Body of pancreas (tissue), 4 donors: ENCODE data around the gene TPO. TPM values are rescaled to one million over a fixed set of nuclear protein-coding genes. Genes with fewer than 3 reads are reported as not detected.

Experiments used
- ATAC-seq: fragments of 150-250 bp; one replicate; pipeline ENCODE4 v1.9.1; 2016
- DNase-seq, 4 donors: peaks; one replicate each; pipeline ENCODE4 v3.0.0-alpha.2; 2019
- H3K27ac ChIP-seq, 4 donors: fragments of 200-600 bp; sonication (generic); 1 replicate in 3 of 4; 2 replicates in 1 of 4; pipeline versions ENCODE4 v1.5.1 to v1.6.1; 2016 to 2019; ENCODE audit warnings: mild to moderate bottlenecking in 1 of 4, mixed read lengths in 1 of 4, moderate library complexity in 1 of 4
- H3K27me3 ChIP-seq, 2 donors: fragments of 200-600 bp; sonication (generic); one replicate each; pipeline ENCODE4 v1.6.0; 2016; ENCODE audit warnings: mild to moderate bottlenecking in 1 of 2
- H3K36me3 ChIP-seq, 2 donors: fragments of 200-600 bp; sonication (generic); replicated peaks in 1 of 2; 2 replicates each; pipeline ENCODE4 v1.5.1; 2016; ENCODE audit warnings: low read depth in 2 of 2; ENCODE audit not compliant: insufficient read depth in 1 of 2
- H3K4me1 ChIP-seq: fragments of 200-600 bp; sonication (generic); one replicate; pipeline ENCODE4 v1.6.0; 2016
- H3K4me3 ChIP-seq, 2 donors: fragments of 200-600 bp; sonication (generic); 1 replicate in 1 of 2; 2 replicates in 1 of 2; pipeline ENCODE4 v1.5.1; 2016 to 2019
- H3K9me3 ChIP-seq, 3 donors: fragments of 200-600 bp; sonication (generic); 1 replicate in 2 of 3; 2 replicates in 1 of 3; pipeline ENCODE4 v1.5.1; 2016
- CTCF ChIP-seq, 7 experiments: fragments of 450-650 bp in 4 of 7; fragments of 200-600 bp in 3 of 7; sonication (generic) in 3 of 7; IDR thresholded peaks; one replicate each; pipeline ENCODE4 v1.5.1; 2016 to 2019; ENCODE audit warnings: antibody characterized with exemption in 7 of 7
- POLR2A ChIP-seq, 3 donors: fragments of 450-650 bp; IDR thresholded peaks; one replicate each; pipeline ENCODE4 v1.6.1; 2016; ENCODE audit warnings: antibody characterized with exemption in 3 of 3, mild to moderate bottlenecking in 2 of 3
- WGBS, 2 donors: methylation state at CpG; one replicate each; pipeline ENCODE4 v1.1.5; 2017; 5-methylcytosine and 5-hydroxymethylcytosine counted together
- intact Hi-C: fragments of 100-400 bp; cut with DNase I; formaldehyde crosslinking; loops from one replicate; pipeline ENCODE4 v1.15.1; 2023
- total RNA-seq, 2 donors: library from RNA; depleted of rRNA; stranded (reverse); fragments of >200 nt; gene quantifications; one replicate each; pipeline ENCODE4 v1.1.0, GENCODE V29; 2016

TPO gene
- total RNA-seq, 2 donors from 2014 or later, result 1.0 to 4.3 TPM

GRCh38 chr2:1484131-1484884 lies 71.0 kb downstream of the TPO start:
- no peaks in the 10 kb centered on the region for H3K9me3 ChIP-seq
- intact Hi-C loops, result no loop called here
- no peaks in the 10 kb centered on the region for H3K27me3 ChIP-seq
- no peak for TF ChIP-seq CTCF (IDR thresholded peaks at IDR 0.05)
- TF ChIP-seq POLR2A (IDR thresholded peaks at IDR 0.05), result no peak
- ATAC-seq, result no peak
- DNase-seq, result no peak
- no peaks in the 10 kb centered on the region for H3K36me3 ChIP-seq
- H3K4me1 ChIP-seq, result no peaks in the 10 kb centered on the region
- no peak overlapping the region for H3K27ac ChIP-seq
- WGBS, 2 donors, result 89% methylated on average over 21 to 22 of the region's 22 CpGs
- no peak overlapping the region for H3K4me3 ChIP-seq

DNA sequence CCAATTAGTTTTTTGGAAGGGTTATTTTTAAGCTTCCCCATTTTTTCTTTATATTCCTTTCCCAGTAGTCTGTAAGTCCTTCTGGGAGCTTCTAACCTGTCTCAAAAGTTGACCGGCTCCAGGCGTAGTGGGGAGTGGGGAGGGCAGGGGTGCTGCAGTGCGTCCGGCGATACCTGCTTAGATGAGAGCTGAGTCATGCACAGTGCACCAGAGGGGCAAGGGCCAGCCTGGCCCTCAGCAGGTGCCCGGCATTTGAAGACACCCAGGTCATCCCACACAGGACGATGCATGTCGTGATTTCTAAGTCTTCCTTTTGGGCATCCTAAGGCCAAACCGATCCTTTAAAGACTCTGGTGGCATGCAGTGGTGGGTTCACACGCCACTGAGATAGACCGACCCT lies 73.4 kb downstream of the TPO start:
- H3K27me3 ChIP-seq, result no peaks in the 10 kb centered on the region
- no peak for DNase-seq
- 85 to 95% methylated on average over 10 to 11 of the region's 11 CpGs for WGBS, 2 donors
- no peaks in the 10 kb centered on the region for H3K4me1 ChIP-seq
- TF ChIP-seq CTCF (IDR thresholded peaks at IDR 0.05), result no peak
- no peak for TF ChIP-seq POLR2A (IDR thresholded peaks at IDR 0.05)
- H3K4me3 ChIP-seq, result no peak overlapping the region
- no peaks in the 10 kb centered on the region for H3K36me3 ChIP-seq
- intact Hi-C loops, result no loop called here
- H3K9me3 ChIP-seq, result no peaks in the 10 kb centered on the region
- H3K27ac ChIP-seq, result no peak overlapping the region
- ATAC-seq, result no peak

DNA sequence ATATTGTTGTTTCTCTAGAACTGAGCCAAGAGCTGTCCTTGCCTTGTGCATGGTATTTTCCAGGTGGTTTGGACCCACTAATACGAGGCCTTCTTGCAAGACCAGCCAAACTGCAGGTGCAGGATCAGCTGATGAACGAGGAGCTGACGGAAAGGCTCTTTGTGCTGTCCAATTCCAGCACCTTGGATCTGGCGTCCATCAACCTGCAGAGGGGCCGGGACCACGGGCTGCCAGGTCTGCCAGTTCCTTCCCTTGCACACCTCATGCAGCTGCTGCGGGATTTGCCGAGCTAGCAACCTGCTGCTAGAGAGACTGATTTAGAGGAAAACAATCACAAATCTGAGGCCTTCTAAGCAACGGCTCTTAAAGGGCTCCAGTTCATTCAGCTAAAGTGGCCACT lies 74.5 kb downstream of the TPO start:
- intact Hi-C loops, result no loop called here
- WGBS, 2 donors, result 58 to 62% methylated on average over 5 to 9 of the region's 9 CpGs
- ATAC-seq (no peak), DNase-seq (no peak)
- Histone ChIP-seq H3K27ac (no peak overlapping the region), H3K27me3 (no peaks in the 10 kb centered on the region), H3K4me3 (no peak overlapping the region), H3K4me1 (no peaks in the 10 kb centered on the region), H3K9me3 (no peaks in the 10 kb centered on the region), H3K36me3 (no peaks in the 10 kb centered on the region)
- TF ChIP-seq POLR2A (IDR thresholded peaks at IDR 0.05), result no peak
- TF ChIP-seq CTCF (IDR thresholded peaks at IDR 0.05), result no peak

DNA sequence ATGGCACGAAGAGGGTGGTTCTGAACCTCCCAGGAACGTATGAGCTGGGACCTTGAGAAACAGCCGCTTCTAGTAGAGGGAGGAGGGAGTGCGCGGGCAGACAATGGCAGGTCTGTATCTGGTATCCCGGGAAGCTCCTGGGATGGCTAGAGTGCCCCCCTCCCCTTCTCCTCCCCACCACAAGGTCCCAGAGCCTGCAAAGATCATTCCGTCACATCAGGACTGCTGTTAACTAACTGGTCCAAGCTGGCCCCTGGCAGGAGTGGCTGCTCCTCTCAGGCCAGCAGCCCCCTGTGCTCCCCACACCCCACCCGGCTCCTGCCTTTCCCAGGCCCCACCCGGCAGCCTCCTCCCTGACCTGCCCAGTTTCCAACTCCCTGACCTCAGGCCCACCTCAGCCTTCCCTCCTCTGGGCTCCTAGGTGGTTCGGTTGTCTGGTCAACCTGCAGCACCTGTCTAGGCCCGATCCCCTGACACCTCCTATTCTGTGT lies 75.0 kb downstream of the TPO start:
- no peaks in the 10 kb centered on the region for H3K4me1 ChIP-seq
- no peaks in the 10 kb centered on the region for H3K27me3 ChIP-seq
- no peak overlapping the region for H3K27ac ChIP-seq
- H3K4me3 ChIP-seq, result no peak overlapping the region
- DNase-seq, result no peak
- WGBS, 2 donors, result 51 to 72% methylated on average over 10 to 11 of the region's 11 CpGs
- TF ChIP-seq POLR2A (IDR thresholded peaks at IDR 0.05), result no peak
- TF ChIP-seq CTCF (IDR thresholded peaks at IDR 0.05), result no peak
- H3K9me3 ChIP-seq, result no peaks in the 10 kb centered on the region
- intact Hi-C loops, result no loop called here
- no peak for ATAC-seq
- no peaks in the 10 kb centered on the region for H3K36me3 ChIP-seq

DNA sequence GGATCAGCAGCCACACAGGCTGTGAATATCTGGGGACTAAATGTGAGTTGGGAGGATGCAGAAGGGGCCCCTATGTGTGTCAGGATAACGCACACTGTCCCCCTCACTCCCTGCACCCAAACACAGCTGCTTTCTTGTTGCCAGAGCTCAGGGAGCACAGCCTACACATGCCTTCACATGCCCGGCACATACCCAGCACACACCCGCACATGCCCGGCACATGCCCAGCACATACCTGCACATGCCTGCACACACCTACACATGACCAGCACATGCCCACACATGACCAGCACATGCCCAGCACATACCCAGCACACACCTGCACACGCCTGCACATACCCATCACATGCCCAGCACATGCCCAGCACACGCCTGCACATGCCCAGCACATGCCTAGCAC lies 75.6 kb downstream of the TPO start:
- H3K4me3 ChIP-seq, result no peak overlapping the region
- H3K27me3 ChIP-seq, result no peaks in the 10 kb centered on the region
- no peaks in the 10 kb centered on the region for H3K4me1 ChIP-seq
- DNase-seq (no peak), ATAC-seq (no peak)
- no peak overlapping the region for H3K27ac ChIP-seq
- intact Hi-C loops, result no loop called here
- 91 to 95% methylated on average over 6 of the region's 6 CpGs for WGBS, 2 donors
- H3K36me3 ChIP-seq, result no peaks in the 10 kb centered on the region
- H3K9me3 ChIP-seq, result no peaks in the 10 kb centered on the region
- no peak for TF ChIP-seq POLR2A (IDR thresholded peaks at IDR 0.05)
- TF ChIP-seq CTCF (IDR thresholded peaks at IDR 0.05), result no peak
